Neutrophil (primary cell): ENCODE data around the gene ADAMTS6.

Experiments
- H3K27ac ChIP-seq: fragments of 200-600 bp; sonication (generic); 2 replicates; pipeline ENCODE4 v1.5.1; 2016; ENCODE audit warnings: mild to moderate bottlenecking, moderate library complexity
- H3K27me3 ChIP-seq: fragments of 200-600 bp; sonication (generic); 2 replicates; pipeline ENCODE4 v1.6.0; 2016; ENCODE audit warnings: mild to moderate bottlenecking
- H3K36me3 ChIP-seq: fragments of 200-600 bp; sonication (generic); 2 replicates; pipeline ENCODE4 v1.5.1; 2017
- H3K4me1 ChIP-seq, 2 experiments: fragments of 200-600 bp in 1 of 2; sonication (generic) in 1 of 2; 1 replicate in 1 of 2; 2 replicates in 1 of 2; pipeline versions ENCODE4 v1.5.1 to v1.6.1; 2013 to 2016; ENCODE audit warnings: low read depth in 1 of 2, low read length in 1 of 2, mild to moderate bottlenecking in 1 of 2, moderate library complexity in 1 of 2; ENCODE audit not compliant: control insufficient read depth in 1 of 2, insufficient read depth in 1 of 2
- H3K4me3 ChIP-seq, 2 experiments: fragments of 200-600 bp in 1 of 2; sonication (generic) in 1 of 2; 1 replicate in 1 of 2; 2 replicates in 1 of 2; pipeline ENCODE4 v1.5.1; 2013 to 2016; ENCODE audit warnings: low read depth in 1 of 2, low read length in 1 of 2, mild to moderate bottlenecking in 1 of 2, moderate library complexity in 1 of 2
- H3K9me3 ChIP-seq: fragments of 200-600 bp; sonication (generic); 2 replicates; pipeline ENCODE4 v1.5.1; 2016
- TF ChIP-seq, protein P1 (sequence below): fragments of 200-600 bp; sonication (generic); IDR thresholded peaks from 2 replicates; pipeline ENCODE4 v1.5.1; 2016; ENCODE audit warnings: antibody characterized with exemption

The ADAMTS6 gene

DNA sequence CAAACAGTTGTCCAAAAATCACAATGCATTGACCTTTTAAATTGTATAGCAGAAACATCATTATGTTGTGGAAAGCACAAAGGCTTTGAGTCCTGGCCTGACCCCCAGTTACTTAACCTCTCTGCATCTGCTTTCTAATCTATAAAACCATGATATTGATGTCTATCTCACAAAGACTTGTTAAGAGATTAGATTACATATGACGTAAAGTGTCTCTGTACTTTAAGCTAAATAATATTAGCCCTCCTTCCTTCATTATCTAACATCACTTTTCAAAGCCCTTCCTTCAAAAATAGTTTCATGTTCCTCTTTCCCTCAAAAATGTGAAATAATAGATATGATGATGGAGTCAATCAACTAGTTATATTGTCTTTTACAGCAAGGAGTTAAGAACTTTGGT, 3.4 kb downstream of the ADAMTS6 start:
- no peak overlapping the region for H3K27ac ChIP-seq
- H3K36me3 ChIP-seq = no peaks in the 10 kb centered on the region
- H3K27me3 ChIP-seq = peaks cover 48% of the 10 kb centered on the region
- H3K4me3 ChIP-seq = no peak overlapping the region
- H3K4me1 ChIP-seq = peaks cover 21 to 29% of the 10 kb centered on the region in 2 experiments
- TF ChIP-seq, protein P1, sequence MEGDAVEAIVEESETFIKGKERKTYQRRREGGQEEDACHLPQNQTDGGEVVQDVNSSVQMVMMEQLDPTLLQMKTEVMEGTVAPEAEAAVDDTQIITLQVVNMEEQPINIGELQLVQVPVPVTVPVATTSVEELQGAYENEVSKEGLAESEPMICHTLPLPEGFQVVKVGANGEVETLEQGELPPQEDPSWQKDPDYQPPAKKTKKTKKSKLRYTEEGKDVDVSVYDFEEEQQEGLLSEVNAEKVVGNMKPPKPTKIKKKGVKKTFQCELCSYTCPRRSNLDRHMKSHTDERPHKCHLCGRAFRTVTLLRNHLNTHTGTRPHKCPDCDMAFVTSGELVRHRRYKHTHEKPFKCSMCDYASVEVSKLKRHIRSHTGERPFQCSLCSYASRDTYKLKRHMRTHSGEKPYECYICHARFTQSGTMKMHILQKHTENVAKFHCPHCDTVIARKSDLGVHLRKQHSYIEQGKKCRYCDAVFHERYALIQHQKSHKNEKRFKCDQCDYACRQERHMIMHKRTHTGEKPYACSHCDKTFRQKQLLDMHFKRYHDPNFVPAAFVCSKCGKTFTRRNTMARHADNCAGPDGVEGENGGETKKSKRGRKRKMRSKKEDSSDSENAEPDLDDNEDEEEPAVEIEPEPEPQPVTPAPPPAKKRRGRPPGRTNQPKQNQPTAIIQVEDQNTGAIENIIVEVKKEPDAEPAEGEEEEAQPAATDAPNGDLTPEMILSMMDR = no peak
- no peaks in the 10 kb centered on the region for H3K9me3 ChIP-seq

DNA sequence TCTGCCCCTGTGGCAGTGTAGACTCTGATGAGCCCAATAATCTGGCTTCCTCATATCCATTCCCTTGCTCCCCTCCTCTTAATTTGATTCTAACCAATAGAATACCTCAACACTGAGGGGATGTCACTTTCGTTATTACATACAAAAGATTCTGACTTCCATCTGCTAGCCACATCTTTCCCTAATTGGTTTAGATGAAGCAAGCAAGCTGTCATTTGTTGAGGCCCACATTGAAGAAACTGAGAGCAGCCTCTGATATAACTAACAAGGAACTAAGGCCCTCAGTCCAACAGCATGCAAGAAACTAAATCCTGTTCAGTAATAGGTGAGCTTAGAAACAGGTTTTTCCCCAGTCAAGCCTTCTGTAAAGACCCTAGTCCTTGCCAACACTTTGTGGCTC, 5.8 kb downstream of the ADAMTS6 start:
- Histone ChIP-seq H3K27me3 (peaks cover 31% of the 10 kb centered on the region), H3K4me1 (peaks cover 9 to 10% of the 10 kb centered on the region in 2 experiments), H3K9me3 (no peaks in the 10 kb centered on the region), H3K4me3 (no peak overlapping the region), H3K36me3 (no peaks in the 10 kb centered on the region), H3K27ac (no peak overlapping the region)
- TF ChIP-seq, protein P1 = no peak

DNA sequence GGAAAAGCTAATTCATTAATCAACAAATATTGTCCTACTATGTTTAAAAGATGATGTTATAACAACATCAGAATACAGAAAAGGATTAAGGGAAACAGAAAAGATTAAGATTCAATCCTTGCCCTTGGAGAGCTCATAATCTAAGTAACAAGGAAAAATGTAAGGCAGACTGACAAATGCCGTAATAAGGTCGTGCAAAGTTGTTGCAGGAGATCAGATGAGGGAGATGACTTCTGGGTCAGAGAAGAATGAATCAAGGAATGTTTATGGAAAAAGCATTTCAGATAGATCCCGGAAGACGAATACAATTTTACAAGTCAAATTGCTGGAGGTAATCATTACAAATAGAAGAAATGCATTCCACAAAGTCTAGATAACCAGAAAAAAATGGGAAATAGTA, 6.4 kb downstream of the ADAMTS6 start:
- TF ChIP-seq, protein P1 = no peak
- Histone ChIP-seq H3K4me1 (peaks cover 4% of the 10 kb centered on the region in 2 experiments), H3K27me3 (peaks cover 26% of the 10 kb centered on the region), H3K4me3 (no peak overlapping the region), H3K36me3 (no peaks in the 10 kb centered on the region), H3K9me3 (no peaks in the 10 kb centered on the region), H3K27ac (no peak overlapping the region)

DNA sequence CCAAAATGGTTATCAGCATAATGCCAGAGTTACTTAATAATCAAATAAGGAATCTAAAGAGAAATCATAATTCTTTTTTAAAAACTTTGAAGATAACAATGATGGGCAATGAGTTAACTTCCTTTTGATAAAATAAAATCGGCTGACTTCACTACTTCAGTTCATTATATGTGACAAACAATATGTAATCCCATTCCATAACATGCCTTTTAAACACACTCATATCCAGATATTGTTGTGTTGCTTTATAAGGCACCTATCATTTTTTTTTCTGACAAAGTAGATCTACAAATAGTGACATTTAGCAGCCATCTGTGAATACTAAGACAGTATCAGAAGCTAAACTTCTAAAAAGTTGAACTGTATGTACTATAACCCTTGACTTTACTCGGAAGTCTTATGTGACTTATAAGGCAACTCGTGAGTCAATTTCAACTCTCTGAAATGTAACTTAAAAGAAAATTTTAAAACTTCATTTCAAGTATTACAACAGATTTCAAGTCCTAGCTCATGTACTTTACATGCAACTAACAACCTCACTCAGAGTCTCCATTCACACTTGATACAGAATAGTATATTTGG, 7.5 kb downstream of the ADAMTS6 start:
- no peak overlapping the region for H3K4me3 ChIP-seq
- H3K36me3 ChIP-seq = no peaks in the 10 kb centered on the region
- H3K27ac ChIP-seq = no peak overlapping the region
- H3K27me3 ChIP-seq = peaks cover 14% of the 10 kb centered on the region
- H3K9me3 ChIP-seq = no peaks in the 10 kb centered on the region
- TF ChIP-seq, protein P1 = no peak
- no peaks in the 10 kb centered on the region for H3K4me1 ChIP-seq

DNA sequence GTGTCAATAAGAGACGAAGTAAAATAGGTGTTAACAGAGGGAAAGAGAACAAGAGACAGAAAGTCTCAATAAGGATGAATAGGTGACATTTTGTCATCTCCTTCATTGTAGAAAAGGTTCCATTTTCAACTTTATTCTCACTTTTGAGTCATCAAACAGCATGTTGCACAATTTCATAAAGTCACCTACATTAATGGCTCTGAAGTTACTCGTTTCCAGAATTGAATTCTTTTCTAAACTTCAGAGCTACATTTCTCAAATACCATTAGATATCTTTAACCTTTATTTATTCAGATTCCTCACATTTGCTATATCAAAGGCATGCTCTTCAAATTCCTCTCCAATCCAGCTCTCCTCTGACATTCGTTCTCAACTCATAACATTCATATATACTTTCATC, 13.1 kb downstream of the ADAMTS6 start:
- no peak overlapping the region for H3K4me3 ChIP-seq

More for the DNA sequence above, 13.1 kb downstream of the ADAMTS6 start:
- Histone ChIP-seq H3K27me3 (no peaks in the 10 kb centered on the region), H3K27ac (no peak overlapping the region), H3K9me3 (no peaks in the 10 kb centered on the region), H3K4me1 (no peaks in the 10 kb centered on the region), H3K36me3 (no peaks in the 10 kb centered on the region)
- TF ChIP-seq, protein P1 = no peak
